PC-3 (cell line): ENCODE data around the gene RETREG2. TPM values are rescaled to one million over a fixed set of nuclear protein-coding genes. Genes with fewer than 3 reads are reported as not detected.

Source experiments
- ATAC-seq: fragments of 200-7000 bp; cut with Tn5 transposase; 2 replicates; pipeline ENCODE4 v1.9.1; 2020; ENCODE audit warnings: mild to moderate bottlenecking, moderate library complexity
- BruUV-seq: library from RNA; stranded (reverse); fragments of 400-500 nt; replicated peaks from 2 replicates; lab custom pipeline; 2021; lab: Mats Ljungman, UMichigan
- CTCF ChIA-PET: fragments of 300-600 bp; sonication (Branson Sonifier 250); formaldehyde crosslinking; loops from one replicate; lab custom pipeline; 2022; ENCODE audit warnings: antibody characterized with exemption; lab: Charles Lee
- POLR2A ChIA-PET: fragments of 300-600 bp; sonication (Branson Sonifier 250); formaldehyde crosslinking; loops from one replicate; lab custom pipeline; 2022; ENCODE audit warnings: antibody characterized with exemption; ENCODE audit not compliant: unreplicated experiment; lab: Charles Lee
- DNase-seq: peaks from one replicate; pipeline ENCODE4 v3.0.0-alpha.2; 2015
- H2AFZ ChIP-seq: fragments of 300-600 bp; sonication (generic); 2 replicates; pipeline ENCODE4 v1.6.0; 2016; ENCODE audit warnings: antibody characterized with exemption, low read length
- H3F3A ChIP-seq: fragments of 300-600 bp; sonication (generic); one replicate; pipeline ENCODE4 v1.6.0; 2017; ENCODE audit warnings: antibody characterized with exemption, low read length, control low read depth, mild to moderate bottlenecking; ENCODE audit not compliant: unreplicated experiment
- H3K27ac ChIP-seq: fragments of 300-600 bp; sonication (generic); 2 replicates; pipeline ENCODE4 v1.5.1; 2016; ENCODE audit warnings: mild to moderate bottlenecking, low read length
- H3K27me3 ChIP-seq: fragments of 300-600 bp; sonication (generic); 2 replicates; pipeline ENCODE4 v1.6.1; 2016; ENCODE audit warnings: low read length, mixed read lengths
- H3K36me3 ChIP-seq: fragments of 300-600 bp; sonication (generic); 2 replicates; pipeline ENCODE4 v1.6.1; 2016; ENCODE audit warnings: low read depth, mixed run types, low read length, mixed read lengths
- H3K4me1 ChIP-seq: fragments of 300-600 bp; sonication (generic); 2 replicates; pipeline ENCODE4 v1.5.1; 2016; ENCODE audit warnings: low read length; ENCODE audit not compliant: insufficient read depth
- H3K4me2 ChIP-seq: fragments of 300-600 bp; sonication (generic); 2 replicates; pipeline ENCODE4 v1.6.0; 2016; ENCODE audit warnings: low read length
- H3K4me3 ChIP-seq: fragments of 300-600 bp; sonication (generic); 2 replicates; pipeline ENCODE4 v1.5.1; 2016; ENCODE audit warnings: mild to moderate bottlenecking, low read length, mixed read lengths
- H3K79me2 ChIP-seq: fragments of 300-600 bp; sonication (generic); 2 replicates; pipeline ENCODE4 v1.6.1; 2017; ENCODE audit warnings: low read length, mixed read lengths
- H3K9ac ChIP-seq: fragments of 300-600 bp; sonication (generic); 2 replicates; pipeline ENCODE4 v1.6.0; 2016; ENCODE audit warnings: mild to moderate bottlenecking, low read length
- H3K9me2 ChIP-seq: fragments of 300-600 bp; sonication (generic); replicated peaks from 2 replicates; pipeline ENCODE4 v1.6.1; 2016; ENCODE audit warnings: mixed run types, low read length, mixed read lengths
- H3K9me3 ChIP-seq: fragments of 300-600 bp; sonication (generic); 2 replicates; pipeline ENCODE4 v1.6.1; 2016; ENCODE audit warnings: low read length, mixed read lengths
- H4K20me1 ChIP-seq: fragments of 300-600 bp; sonication (generic); 2 replicates; pipeline ENCODE4 v1.6.1; 2016; ENCODE audit warnings: low read length, mixed read lengths
- EZH2 ChIP-seq: fragments of 300-600 bp; sonication (generic); IDR thresholded peaks from one replicate; pipeline ENCODE4 v1.6.1; 2017; ENCODE audit warnings: antibody characterized with exemption, mild to moderate bottlenecking, low read length; ENCODE audit not compliant: unreplicated experiment
- EZH2phosphoT487 ChIP-seq: fragments of 300-600 bp; sonication (generic); IDR thresholded peaks from 2 replicates; pipeline ENCODE4 v1.6.1; 2018; ENCODE audit warnings: mild to moderate bottlenecking, antibody characterized with exemption, low read length, borderline replicate concordance
- intact Hi-C: fragments of 100-400 bp; cut with micrococcal nuclease; formaldehyde crosslinking; loops from 2 replicates; pipeline ENCODE4 v1.9.0; 2023
- total RNA-seq: library from RNA; depleted of rRNA; stranded (reverse); fragments of >200 nt; gene quantifications from 2 replicates; pipeline ENCODE4 v1.2.3, GENCODE V29; 2014
- TF ChIP-seq, protein P1 (sequence below): fragments of 300-600 bp; sonication (generic); conservative IDR thresholded peaks from 2 replicates; pipeline ENCODE4 v1.5.1; 2017; ENCODE audit warnings: antibody characterized with exemption, low read depth, mild to moderate bottlenecking, low read length

RETREG2 gene
- total RNA-seq, 1 experiment from 2014 or later: 61.0 TPM

GRCh38 chr2:219207884-219208740, 30.0 kb downstream of the RETREG2 start:
- ATAC-seq (no peak; the same call in 1 of the 2 replicates), DNase-seq (peak; percentile 38)
- no peaks in the 10 kb centered on the region for H3K9me2 ChIP-seq
- H3K4me3 ChIP-seq: peak overlapping the region; percentile 66
- no peak overlapping the region for H3K9ac ChIP-seq
- ChIA-PET POLR2A (interaction anchor here (0.6 kb wide), 1 partner anchor 50 kb away, joined by 4 read pairs; no protein-coding TSS in a partner anchor), CTCF (interaction anchor here (0.7 kb wide), 1 partner anchor 522 kb away, joined by 4 read pairs; no protein-coding TSS in a partner anchor)
- H3K36me3 ChIP-seq: peaks cover 2% of the 10 kb centered on the region; the same call in 1 of the 2 replicates
- H4K20me1 ChIP-seq: no peaks in the 10 kb centered on the region
- no TSS peak for BruUV-seq
- H3K27ac ChIP-seq: no peak overlapping the region
- H3K4me1 ChIP-seq: peaks cover 20% of the 10 kb centered on the region
- H2AFZ ChIP-seq: peak overlapping the region; percentile 61
- H3K27me3 ChIP-seq: no peaks in the 10 kb centered on the region
- H3K4me2 ChIP-seq: peak overlapping the region; percentile 96
- H3K79me2 ChIP-seq: peaks cover 5% of the 10 kb centered on the region; the same call in 1 of the 2 replicates
- TF ChIP-seq EZH2 (no peak), EZH2phosphoT487 (no peak)
- TF ChIP-seq, protein P1, sequence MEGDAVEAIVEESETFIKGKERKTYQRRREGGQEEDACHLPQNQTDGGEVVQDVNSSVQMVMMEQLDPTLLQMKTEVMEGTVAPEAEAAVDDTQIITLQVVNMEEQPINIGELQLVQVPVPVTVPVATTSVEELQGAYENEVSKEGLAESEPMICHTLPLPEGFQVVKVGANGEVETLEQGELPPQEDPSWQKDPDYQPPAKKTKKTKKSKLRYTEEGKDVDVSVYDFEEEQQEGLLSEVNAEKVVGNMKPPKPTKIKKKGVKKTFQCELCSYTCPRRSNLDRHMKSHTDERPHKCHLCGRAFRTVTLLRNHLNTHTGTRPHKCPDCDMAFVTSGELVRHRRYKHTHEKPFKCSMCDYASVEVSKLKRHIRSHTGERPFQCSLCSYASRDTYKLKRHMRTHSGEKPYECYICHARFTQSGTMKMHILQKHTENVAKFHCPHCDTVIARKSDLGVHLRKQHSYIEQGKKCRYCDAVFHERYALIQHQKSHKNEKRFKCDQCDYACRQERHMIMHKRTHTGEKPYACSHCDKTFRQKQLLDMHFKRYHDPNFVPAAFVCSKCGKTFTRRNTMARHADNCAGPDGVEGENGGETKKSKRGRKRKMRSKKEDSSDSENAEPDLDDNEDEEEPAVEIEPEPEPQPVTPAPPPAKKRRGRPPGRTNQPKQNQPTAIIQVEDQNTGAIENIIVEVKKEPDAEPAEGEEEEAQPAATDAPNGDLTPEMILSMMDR: no peak
- H3K9me3 ChIP-seq: no peaks in the 10 kb centered on the region
- intact Hi-C loops: loop anchor here (1.0 kb wide), 2 partner anchors 9 to 48 kb away; partner anchors contain the start of gene NHEJ1
- H3F3A ChIP-seq: no peaks in the 10 kb centered on the region

DNA sequence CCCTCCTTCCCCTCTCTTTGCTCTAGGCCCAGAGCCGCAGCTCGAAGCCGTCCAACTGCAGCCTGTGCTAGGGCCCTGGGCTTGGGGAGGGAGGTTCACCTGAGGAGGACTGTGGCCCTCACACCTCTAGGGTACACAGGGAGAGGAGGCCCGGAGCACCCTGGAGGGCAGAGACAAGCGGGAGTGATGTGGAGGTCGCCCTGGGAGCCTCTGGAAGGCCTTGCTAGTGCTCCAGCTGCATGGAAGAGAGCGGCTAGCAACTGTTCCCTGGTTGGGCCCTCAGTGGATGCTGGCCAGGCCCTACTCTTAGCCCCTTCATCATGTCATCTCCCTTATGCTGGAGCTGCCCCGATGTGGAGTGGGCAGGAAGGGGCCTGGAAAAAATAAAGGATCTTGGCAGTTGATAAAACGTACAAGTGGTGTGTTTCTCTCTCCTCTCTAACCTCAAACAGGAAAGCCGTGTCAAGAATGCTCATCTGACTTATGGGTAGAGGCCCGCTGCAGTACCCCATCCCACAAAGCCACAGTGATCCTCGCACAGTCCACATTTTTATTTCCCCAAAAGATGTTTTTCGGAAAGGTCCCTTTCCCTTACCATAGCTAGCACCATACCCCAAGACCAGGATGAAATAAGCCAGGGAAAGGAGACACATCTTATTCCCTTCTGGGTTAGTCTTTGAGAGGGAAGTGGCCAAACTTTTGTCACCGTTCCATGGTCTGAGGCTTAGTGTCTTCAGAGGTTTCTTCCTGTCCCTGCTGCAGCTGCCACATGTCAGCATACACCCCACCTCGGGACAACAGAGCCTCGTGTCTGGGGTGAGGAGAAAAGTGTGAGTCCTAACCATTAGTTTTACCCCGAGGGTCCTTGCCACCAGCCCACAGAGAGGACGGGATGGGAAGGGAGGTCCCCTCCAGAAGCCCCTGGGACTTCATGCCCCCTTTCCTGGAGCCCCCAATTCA, 31.4 kb downstream of the RETREG2 start:
- BruUV-seq: no TSS peak
- Histone ChIP-seq H3K4me2 (no peak overlapping the region), H4K20me1 (no peaks in the 10 kb centered on the region), H3K4me1 (peaks cover 20% of the 10 kb centered on the region), H3K9me3 (no peaks in the 10 kb centered on the region), H3K4me3 (no peak overlapping the region), H3K36me3 (peaks cover 4% of the 10 kb centered on the region), H3K9ac (no peak overlapping the region), H3K9me2 (no peaks in the 10 kb centered on the region), H3K79me2 (peaks cover 5% of the 10 kb centered on the region; the same call in 1 of the 2 replicates), H2AFZ (no peak overlapping the region), H3K27ac (no peak overlapping the region), H3F3A (no peaks in the 10 kb centered on the region), H3K27me3 (no peaks in the 10 kb centered on the region)
- CTCF ChIA-PET: no interaction called here
- DNase-seq (no peak), ATAC-seq (no peak)
- POLR2A ChIA-PET: no interaction called here
- no peak for TF ChIP-seq EZH2phosphoT487
- TF ChIP-seq EZH2: no peak
- TF ChIP-seq, protein P1: no peak
- intact Hi-C loops: no loop called here
